Activated CD4-positive, alpha-beta memory T cell treated with anti-CD3 and anti-CD28 coated beads for 36 hours (primary cell): Measurements from ENCODE around the gene CCDC127. TPM values are rescaled to one million over a fixed set of nuclear protein-coding genes. Genes with fewer than 3 reads are reported as not detected.
"Not testable (repeated sequence)": the region's sequence is repeated elsewhere in the genome, so short reads cannot be mapped to it uniquely, and the experiment has no call there.

Experiments
- CTCF ChIA-PET: fragments of 350-600 bp; sonication (Branson Sonifier 250); formaldehyde crosslinking; loops from one replicate; lab custom pipeline; 2021; ENCODE audit warnings: antibody characterized with exemption, inconsistent platforms; lab: Charles Lee
- POLR2A ChIA-PET: fragments of 350-600 bp; sonication (Branson Sonifier 250); formaldehyde crosslinking; loops from one replicate; lab custom pipeline; 2021; ENCODE audit warnings: antibody characterized with exemption; lab: Charles Lee
- DNase-seq: peaks from one replicate; pipeline ENCODE4 v3.0.0-alpha.2; 2020
- H3K27ac Mint-ChIP-seq: one replicate; pipeline ENCODE4 v1.8.0; 2021; ENCODE audit warnings: mixed read lengths
- H3K27me3 Mint-ChIP-seq: one replicate; pipeline ENCODE4 v1.8.0; 2021; ENCODE audit warnings: mixed read lengths
- H3K36me3 Mint-ChIP-seq: one replicate; pipeline ENCODE4 v1.8.0; 2021; ENCODE audit warnings: mixed read lengths
- H3K4me1 Mint-ChIP-seq: one replicate; pipeline ENCODE4 v1.8.0; 2021; ENCODE audit warnings: low read depth, mixed read lengths
- H3K4me3 Mint-ChIP-seq: one replicate; pipeline ENCODE4 v1.8.0; 2021; ENCODE audit warnings: mild to moderate bottlenecking, mixed read lengths
- H3K9me3 Mint-ChIP-seq: one replicate; pipeline ENCODE4 v1.8.0; 2021; ENCODE audit warnings: mixed read lengths
- intact Hi-C: fragments of 100-400 bp; cut with micrococcal nuclease; formaldehyde crosslinking; loops from one replicate; pipeline ENCODE4 v1.15.1; 2023
- total RNA-seq, 2 experiments: library from RNA; stranded (reverse); gene quantifications; one replicate each; pipeline ENCODE4 v1.2.3, GENCODE V29; 2021

CCDC127 gene
- total RNA-seq, 2 experiments from 2014 or later, result 4.3 to 5.0 TPM

DNA sequence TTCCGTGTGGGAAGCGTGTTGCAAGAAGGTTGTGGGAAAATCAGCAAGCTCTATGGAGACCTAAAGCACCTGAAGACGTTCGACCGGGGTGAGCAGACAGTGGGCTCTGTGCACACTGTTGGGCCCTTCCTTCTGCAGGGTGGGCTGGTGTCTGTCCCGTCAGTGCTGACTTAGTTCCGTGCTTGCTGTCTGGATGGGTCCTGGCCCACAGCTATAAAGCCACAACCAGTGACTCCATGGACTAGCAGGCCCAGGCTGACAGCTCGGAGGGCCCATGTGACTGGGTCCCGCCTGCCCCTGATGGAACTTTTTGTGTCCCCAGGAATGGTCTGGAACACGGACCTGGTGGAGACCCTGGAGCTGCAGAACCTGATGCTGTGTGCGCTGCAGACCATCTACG, 33.1 kb upstream of the CCDC127 start:
- H3K27ac Mint-ChIP-seq, POLR2A ChIA-PET, H3K9me3 Mint-ChIP-seq, H3K4me3 Mint-ChIP-seq, H3K27me3 Mint-ChIP-seq, intact Hi-C loops, DNase-seq, CTCF ChIA-PET: not testable (repeated sequence)
- Mint-ChIP-seq H3K4me1 (peaks cover 12% of the 10 kb centered on the region), H3K36me3 (peaks cover 48% of the 10 kb centered on the region)

DNA sequence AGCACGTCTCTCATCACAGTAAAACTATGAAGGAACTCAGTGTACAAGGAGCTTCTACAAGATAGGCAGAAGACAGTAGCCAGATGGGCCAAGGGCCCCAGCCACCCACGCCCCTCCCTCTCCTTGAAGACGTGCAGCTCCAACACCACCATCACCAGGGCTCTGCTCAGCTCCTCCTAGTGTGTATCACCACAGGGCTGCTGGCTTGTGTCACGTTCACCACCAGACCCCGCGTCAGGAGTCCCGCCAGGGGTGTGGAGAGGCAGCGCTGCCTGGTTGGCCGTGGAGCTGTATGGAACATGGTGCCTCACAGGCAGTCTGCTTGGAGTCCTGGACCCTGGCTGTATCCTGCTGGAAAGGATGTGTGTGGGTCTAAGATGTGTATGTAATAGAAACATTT, 32.4 kb upstream of the CCDC127 start:
- H3K27ac Mint-ChIP-seq, intact Hi-C loops, DNase-seq, H3K9me3 Mint-ChIP-seq, H3K4me3 Mint-ChIP-seq, POLR2A ChIA-PET, H3K27me3 Mint-ChIP-seq, CTCF ChIA-PET: not testable (repeated sequence)
- peaks cover 49% of the 10 kb centered on the region for H3K36me3 Mint-ChIP-seq
- H3K4me1 Mint-ChIP-seq, result peaks cover 12% of the 10 kb centered on the region

DNA sequence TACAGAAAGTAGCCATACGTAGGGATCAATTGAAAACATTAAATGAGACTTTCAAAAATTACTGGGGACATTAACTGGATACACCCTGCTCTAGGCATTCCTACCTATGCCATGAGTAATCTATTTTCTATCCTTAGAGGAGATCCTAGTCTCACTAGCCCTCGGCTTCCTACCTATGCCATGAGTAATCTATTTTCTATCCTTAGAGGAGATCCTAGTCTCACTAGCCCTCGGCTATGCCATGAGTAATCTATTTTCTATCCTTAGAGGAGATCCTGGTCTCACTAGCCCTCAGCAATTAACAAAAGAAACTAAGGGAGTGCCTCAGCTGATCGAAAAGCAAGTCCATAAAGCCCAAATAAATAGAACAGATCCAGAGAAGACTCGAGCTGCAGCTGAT, 27.8 kb upstream of the CCDC127 start:
- POLR2A ChIA-PET, H3K9me3 Mint-ChIP-seq, intact Hi-C loops, DNase-seq, H3K27ac Mint-ChIP-seq, H3K27me3 Mint-ChIP-seq, H3K4me3 Mint-ChIP-seq, CTCF ChIA-PET: not testable (repeated sequence)
- peaks cover 14% of the 10 kb centered on the region for H3K4me1 Mint-ChIP-seq
- H3K36me3 Mint-ChIP-seq, result peaks cover 63% of the 10 kb centered on the region

DNA sequence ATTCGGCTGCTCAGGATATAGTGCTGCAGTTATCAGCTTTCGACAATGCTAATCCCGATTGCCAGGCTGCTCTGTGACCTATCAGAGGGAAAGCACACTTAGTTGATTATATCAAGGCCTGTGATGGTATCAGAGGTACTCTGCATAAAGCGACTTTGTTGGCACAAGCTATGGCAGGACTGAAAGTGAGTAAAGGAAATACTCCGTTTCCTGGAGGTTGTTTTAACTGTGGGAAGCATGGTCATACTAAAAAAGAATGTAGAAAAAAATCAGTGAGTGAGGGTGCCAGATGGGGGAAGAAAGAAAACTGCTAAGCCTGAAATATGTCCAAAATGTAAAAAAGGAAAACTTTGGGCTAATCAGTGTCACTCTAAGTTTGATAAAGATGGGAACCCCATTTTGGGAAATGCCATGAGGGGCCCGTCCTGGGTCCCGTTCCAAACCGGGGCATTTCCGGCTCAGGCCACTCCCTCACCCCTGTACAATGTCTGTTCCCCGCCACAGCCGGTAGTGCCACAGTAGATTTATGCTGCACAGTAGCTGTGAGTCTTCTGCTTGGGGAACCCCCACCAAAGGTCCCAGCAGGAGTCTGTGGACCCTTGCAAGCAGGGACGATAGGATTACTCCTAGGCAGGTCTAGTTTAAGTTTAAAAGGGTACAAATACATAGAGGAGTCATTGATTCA, 25.9 kb upstream of the CCDC127 start:
- intact Hi-C loops, H3K4me3 Mint-ChIP-seq, DNase-seq, H3K9me3 Mint-ChIP-seq, POLR2A ChIA-PET, H3K27me3 Mint-ChIP-seq: not testable (repeated sequence)
- Mint-ChIP-seq H3K36me3 (peaks cover 62% of the 10 kb centered on the region), H3K27ac (peak overlapping the region; percentile 43), H3K4me1 (peaks cover 14% of the 10 kb centered on the region)
- CTCF ChIA-PET, result interaction anchor here (0.9 kb wide), 1 partner anchor 77 kb away, joined by 3 read pairs; the partner anchor contains the start of gene AHRR

DNA sequence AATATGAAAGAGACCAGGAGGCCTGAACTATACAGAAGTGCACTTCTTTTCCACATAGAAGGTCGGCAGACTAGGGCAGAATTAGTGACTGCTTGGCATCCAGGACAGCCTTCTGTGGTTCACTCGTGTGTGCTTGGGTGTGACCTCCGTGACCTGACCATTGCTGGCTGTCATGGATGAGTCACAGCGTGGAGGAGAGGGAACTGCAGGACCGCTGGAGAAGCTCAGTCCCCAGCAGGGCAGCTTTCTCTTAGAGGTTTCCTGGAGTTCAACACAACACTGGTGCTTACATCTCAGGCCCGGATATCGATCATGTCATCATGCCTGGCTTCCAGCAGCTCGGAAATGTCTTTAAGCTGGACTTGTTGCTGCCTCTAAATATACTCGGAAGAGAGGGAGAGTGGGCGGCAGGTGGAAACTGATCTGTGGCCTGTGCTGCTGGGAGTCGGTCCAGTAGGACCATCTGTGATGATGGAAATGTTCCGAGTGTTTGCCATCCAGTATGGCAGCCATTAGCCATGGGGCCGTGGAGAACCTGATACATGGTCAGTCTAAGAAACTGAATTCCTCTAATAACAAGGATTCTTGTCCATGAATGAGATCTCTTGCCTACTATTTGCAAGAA, 23.2 kb upstream of the CCDC127 start:
- POLR2A ChIA-PET, H3K27ac Mint-ChIP-seq, H3K4me3 Mint-ChIP-seq, H3K27me3 Mint-ChIP-seq, H3K9me3 Mint-ChIP-seq, CTCF ChIA-PET, intact Hi-C loops, DNase-seq: not testable (repeated sequence)
- peaks cover 41% of the 10 kb centered on the region for H3K36me3 Mint-ChIP-seq
- H3K4me1 Mint-ChIP-seq, result peaks cover 14% of the 10 kb centered on the region

DNA sequence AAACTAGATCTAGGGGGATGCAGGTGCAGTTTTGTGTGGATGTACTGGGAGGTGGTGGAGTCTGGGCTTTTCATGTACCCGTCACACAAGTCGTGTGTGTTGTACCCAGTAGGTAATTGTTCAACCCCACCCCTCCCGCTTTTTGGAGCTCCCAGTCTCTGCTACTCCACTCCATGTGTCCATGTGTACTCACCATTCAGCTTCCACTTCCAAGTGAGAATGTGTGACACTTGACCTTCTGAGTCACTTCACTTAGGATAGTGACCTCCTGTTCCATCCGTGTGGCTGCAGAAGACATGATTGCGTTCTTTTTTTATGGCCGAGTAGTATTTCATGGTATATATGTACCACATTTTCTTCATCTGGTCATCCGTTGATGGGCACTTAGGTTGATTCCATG, 22.6 kb upstream of the CCDC127 start:
- CTCF ChIA-PET, H3K9me3 Mint-ChIP-seq, POLR2A ChIA-PET, intact Hi-C loops, DNase-seq, H3K4me3 Mint-ChIP-seq, H3K27me3 Mint-ChIP-seq, H3K27ac Mint-ChIP-seq: not testable (repeated sequence)
- Mint-ChIP-seq H3K4me1 (peaks cover 14% of the 10 kb centered on the region), H3K36me3 (peaks cover 39% of the 10 kb centered on the region)

DNA sequence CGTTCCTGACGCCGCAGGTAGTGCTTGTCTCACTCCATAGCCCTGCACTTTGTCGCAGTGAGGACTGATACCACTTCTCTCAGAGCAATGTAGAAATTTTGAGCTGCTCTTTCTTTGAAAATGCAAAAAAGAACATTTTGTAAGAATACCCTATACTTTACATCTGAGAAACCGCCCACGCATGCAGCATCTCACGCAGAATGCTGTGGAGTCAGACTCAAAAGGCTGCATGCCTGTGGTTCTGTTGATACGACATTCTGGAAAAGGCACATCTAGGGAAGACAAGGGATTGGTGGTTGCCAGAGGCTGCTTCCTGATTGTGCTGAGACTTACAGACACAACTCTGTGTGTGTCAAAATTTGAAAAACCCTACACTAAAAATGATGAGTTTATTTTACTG, 20.0 kb upstream of the CCDC127 start:
- DNase-seq, H3K4me1 Mint-ChIP-seq, H3K9me3 Mint-ChIP-seq, H3K4me3 Mint-ChIP-seq, H3K27ac Mint-ChIP-seq, H3K27me3 Mint-ChIP-seq, POLR2A ChIA-PET, intact Hi-C loops, CTCF ChIA-PET: not testable (repeated sequence)
- peaks cover 45% of the 10 kb centered on the region for H3K36me3 Mint-ChIP-seq

DNA sequence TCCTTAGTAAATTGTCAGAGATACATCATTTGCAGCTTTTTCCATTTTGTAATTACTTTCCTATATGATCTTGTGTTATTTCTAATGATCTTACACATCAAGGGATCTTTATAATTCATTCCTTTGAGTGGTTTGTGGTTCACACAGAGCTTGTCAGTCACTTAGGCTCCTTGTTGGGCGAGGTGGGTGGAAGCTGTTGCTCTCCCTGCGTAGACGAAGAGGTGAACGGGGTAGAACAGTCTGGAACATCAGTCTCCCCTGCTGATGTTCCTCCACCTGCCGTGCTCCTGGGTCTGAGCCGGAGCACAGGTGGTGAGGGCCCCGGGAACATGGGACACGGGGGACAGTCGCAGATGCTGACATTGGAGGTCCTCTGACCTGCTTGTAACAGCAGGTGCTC, 17.6 kb upstream of the CCDC127 start:
- POLR2A ChIA-PET, DNase-seq, H3K4me3 Mint-ChIP-seq, intact Hi-C loops, H3K27me3 Mint-ChIP-seq, H3K4me1 Mint-ChIP-seq, H3K27ac Mint-ChIP-seq, H3K9me3 Mint-ChIP-seq: not testable (repeated sequence)
- CTCF ChIA-PET, result interaction anchor here (0.7 kb wide), 1 partner anchor 47 kb away, joined by 3 read pairs; no protein-coding TSS in a partner anchor
- H3K36me3 Mint-ChIP-seq, result peaks cover 40% of the 10 kb centered on the region

DNA sequence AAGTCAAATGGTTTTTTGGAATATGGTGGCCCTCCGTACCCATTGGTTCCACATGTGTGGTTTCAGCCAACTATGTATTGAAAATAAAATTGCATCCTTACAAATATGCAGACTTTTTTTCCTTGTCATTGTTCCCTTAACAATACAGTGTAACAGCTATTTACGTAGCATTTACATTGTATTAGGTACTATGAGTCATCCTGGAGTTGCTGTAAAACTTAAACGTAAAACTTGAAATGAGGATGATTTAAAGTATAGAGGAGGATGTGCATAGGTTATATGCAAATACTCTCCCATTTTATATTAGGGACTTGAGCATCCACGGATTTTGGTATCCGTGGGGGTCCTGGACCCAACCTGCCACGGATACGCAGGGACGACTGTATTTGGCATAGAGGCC, 16.5 kb upstream of the CCDC127 start:
- DNase-seq, result no peak
- H3K9me3 Mint-ChIP-seq, result no peaks in the 10 kb centered on the region
- no peak overlapping the region for H3K27ac Mint-ChIP-seq
- H3K27me3 Mint-ChIP-seq, result no peaks in the 10 kb centered on the region
- CTCF ChIA-PET, result no interaction called here
- H3K36me3 Mint-ChIP-seq, result peaks cover 36% of the 10 kb centered on the region
- H3K4me1 Mint-ChIP-seq, result peaks cover 4% of the 10 kb centered on the region
- POLR2A ChIA-PET, result no interaction called here
- intact Hi-C loops, result no loop called here
- H3K4me3 Mint-ChIP-seq, result no peak overlapping the region

DNA sequence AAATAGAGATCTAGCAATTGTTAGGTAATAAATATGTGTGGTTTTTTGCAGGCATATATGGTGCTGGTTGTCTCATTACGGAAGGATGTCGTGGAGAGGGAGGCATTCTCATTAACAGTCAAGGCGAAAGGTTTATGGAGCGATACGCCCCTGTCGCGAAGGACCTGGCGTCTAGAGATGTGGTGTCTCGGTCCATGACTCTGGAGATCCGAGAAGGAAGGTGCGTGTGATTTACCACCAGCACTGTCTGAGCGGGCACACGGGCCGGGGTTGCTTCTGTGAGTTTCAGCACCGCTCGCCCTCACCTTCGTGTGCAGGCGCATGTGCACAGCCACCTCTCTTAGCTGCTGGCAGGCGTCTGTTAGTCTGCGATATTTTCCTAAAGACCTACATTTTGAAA, 15.5 kb upstream of the CCDC127 start:
- POLR2A ChIA-PET, DNase-seq, H3K27ac Mint-ChIP-seq, CTCF ChIA-PET, H3K4me3 Mint-ChIP-seq, H3K4me1 Mint-ChIP-seq, intact Hi-C loops, H3K9me3 Mint-ChIP-seq, H3K27me3 Mint-ChIP-seq: not testable (repeated sequence)
- peaks cover 43% of the 10 kb centered on the region for H3K36me3 Mint-ChIP-seq

DNA sequence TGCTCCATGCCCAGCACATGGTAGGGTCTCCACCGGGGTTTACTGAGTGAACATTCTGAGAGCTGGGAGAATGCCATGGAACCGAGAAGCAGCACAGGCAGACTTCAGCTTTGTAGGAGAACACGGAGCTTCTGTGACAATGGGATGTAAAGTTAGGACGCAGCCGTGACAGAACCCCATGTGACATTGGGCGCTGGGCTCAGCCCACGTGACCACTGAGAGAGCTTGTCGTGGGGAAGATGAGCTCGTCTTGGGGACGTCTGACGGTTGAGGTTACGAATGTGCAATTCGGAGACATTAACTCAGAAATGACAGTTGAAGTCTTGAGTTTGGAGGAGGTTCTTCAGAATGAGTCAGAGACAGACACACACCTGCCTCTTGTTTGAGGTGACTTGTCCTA, 13.7 kb upstream of the CCDC127 start:
- peak overlapping the region; percentile 13 for H3K27ac Mint-ChIP-seq

DNA sequence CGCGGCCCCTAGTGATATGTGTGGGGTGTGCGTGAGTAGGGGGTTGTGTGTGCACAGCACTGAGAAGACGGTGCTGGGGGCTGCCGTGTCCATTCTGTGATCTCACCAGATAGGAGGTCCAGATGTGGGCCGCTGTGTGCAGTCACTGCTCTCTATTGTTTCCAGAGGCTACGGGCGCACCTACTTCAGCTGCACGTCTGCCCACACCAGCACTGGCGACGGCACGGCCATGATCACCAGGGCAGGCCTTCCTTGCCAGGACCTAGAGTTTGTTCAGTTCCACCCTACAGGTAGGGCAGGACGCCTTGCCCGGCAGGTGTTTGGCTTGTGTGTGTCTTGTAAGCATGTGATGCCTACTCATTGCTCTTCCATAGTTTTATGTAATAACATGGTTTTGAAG, 12.8 kb upstream of the CCDC127 start:
- Mint-ChIP-seq H3K4me1 (peaks cover 4% of the 10 kb centered on the region), H3K27ac (no peak overlapping the region), H3K36me3 (peaks cover 48% of the 10 kb centered on the region), H3K4me3 (no peak overlapping the region), H3K9me3 (no peaks in the 10 kb centered on the region), H3K27me3 (no peaks in the 10 kb centered on the region)
- ChIA-PET POLR2A (no interaction called here), CTCF (no interaction called here)
- intact Hi-C loops, result no loop called here
- no peak for DNase-seq

More for the DNA sequence above, 13.7 kb upstream of the CCDC127 start:
- ChIA-PET POLR2A (no interaction called here), CTCF (no interaction called here)
- H3K4me3 Mint-ChIP-seq, result no peak overlapping the region
- peak; percentile 18 for DNase-seq
- peaks cover 48% of the 10 kb centered on the region for H3K36me3 Mint-ChIP-seq
- peaks cover 4% of the 10 kb centered on the region for H3K4me1 Mint-ChIP-seq
- H3K27me3 Mint-ChIP-seq, result no peaks in the 10 kb centered on the region
- no peaks in the 10 kb centered on the region for H3K9me3 Mint-ChIP-seq
- intact Hi-C loops, result no loop called here

DNA sequence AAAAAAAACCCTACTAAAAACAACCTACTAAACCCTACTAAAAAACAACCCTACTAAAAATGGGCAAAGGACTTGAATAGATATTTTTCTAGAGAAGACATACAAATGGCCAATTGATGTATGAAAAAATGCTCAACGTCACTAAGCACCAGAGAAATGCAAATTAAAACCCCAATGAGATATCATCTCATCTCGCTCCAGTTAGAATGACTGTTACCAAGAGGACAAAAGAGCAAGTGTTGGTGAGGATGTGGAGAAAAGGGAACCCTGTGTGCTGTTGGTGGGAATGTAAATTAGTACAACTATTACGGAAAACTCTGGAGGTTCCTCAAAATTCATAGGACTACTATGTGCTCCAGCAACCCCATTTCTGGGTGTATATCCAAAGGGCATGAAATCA, 10.9 kb upstream of the CCDC127 start:
- Mint-ChIP-seq H3K27ac (no peak overlapping the region), H3K4me3 (no peak overlapping the region), H3K4me1 (peaks cover 6% of the 10 kb centered on the region), H3K36me3 (peaks cover 46% of the 10 kb centered on the region), H3K27me3 (no peaks in the 10 kb centered on the region), H3K9me3 (no peaks in the 10 kb centered on the region)
- intact Hi-C loops, result no loop called here
- ChIA-PET CTCF (no interaction called here), POLR2A (no interaction called here)
- no peak for DNase-seq
